Neural cell (in vitro differentiated cells): Measurements from ENCODE around the gene EHD4. TPM values are rescaled to one million over a fixed set of nuclear protein-coding genes. Genes with fewer than 3 reads are reported as not detected.

Experiments
- H2AFZ ChIP-seq: fragments of 200-600, 300-800 bp; sonication (generic), shearing (Covaris generic); 2 replicates; pipeline ENCODE4 v1.6.0; 2014; ENCODE audit warnings: low read depth, mild to moderate bottlenecking, antibody characterized with exemption, low read length, moderate library complexity
- H3F3A ChIP-seq: fragments of 200-600 bp; shearing (Covaris generic); 2 replicates; pipeline ENCODE4 v1.6.1; 2016; ENCODE audit warnings: mild to moderate bottlenecking, moderate library complexity, mixed read lengths, antibody characterized with exemption, low read length; ENCODE audit not compliant: insufficient read depth, poor library complexity, severe bottlenecking
- H3K27ac ChIP-seq: fragments of 200-600, 300-800 bp; sonication (generic), shearing (Covaris generic); 2 replicates; pipeline ENCODE4 v1.5.1; 2014; ENCODE audit warnings: mild to moderate bottlenecking, low read length, moderate library complexity
- H3K27me3 ChIP-seq: fragments of 300-800, 200-600 bp; sonication (generic), shearing (Covaris generic); 2 replicates; pipeline ENCODE4 v1.6.0; 2014; ENCODE audit warnings: mild to moderate bottlenecking, low read depth, low read length, moderate library complexity; ENCODE audit not compliant: insufficient read depth
- H3K36me3 ChIP-seq: fragments of 300-800, 200-600 bp; sonication (generic), shearing (Covaris generic); 2 replicates; pipeline ENCODE4 v1.5.1; 2014; ENCODE audit warnings: mild to moderate bottlenecking, antibody characterized with exemption, low read length, moderate library complexity; ENCODE audit not compliant: insufficient read depth
- H3K4me2 ChIP-seq: fragments of 300-800, 200-600 bp; sonication (generic), shearing (Covaris generic); 2 replicates; pipeline ENCODE4 v1.6.0; 2014; ENCODE audit warnings: mild to moderate bottlenecking, low read length
- H3K4me3 ChIP-seq: fragments of 300-800, 200-600 bp; sonication (generic), shearing (Covaris generic); 2 replicates; pipeline ENCODE4 v1.5.1; 2014; ENCODE audit warnings: mild to moderate bottlenecking, low read length, moderate library complexity
- H3K79me2 ChIP-seq: fragments of 200-600 bp; shearing (Covaris generic); replicated peaks from 2 replicates; pipeline ENCODE4 v1.6.0; 2014; ENCODE audit warnings: mild to moderate bottlenecking, low read length, moderate library complexity; ENCODE audit not compliant: insufficient read depth
- H3K9ac ChIP-seq: fragments of 300-800, 200-600 bp; sonication (generic), shearing (Covaris generic); 2 replicates; pipeline ENCODE4 v1.6.1; 2016; ENCODE audit warnings: mild to moderate bottlenecking, low read length, mixed read lengths
- H3K9me2 ChIP-seq: fragments of 200-600 bp; shearing (Covaris generic); 2 replicates; pipeline ENCODE4 v1.6.1; 2016; ENCODE audit warnings: mild to moderate bottlenecking, low read length, mixed read lengths; ENCODE audit not compliant: insufficient read depth
- H3K9me3 ChIP-seq: fragments of 200-600, 300-800 bp; sonication (generic), shearing (Covaris generic); 2 replicates; pipeline ENCODE4 v1.6.1; 2016; ENCODE audit warnings: mild to moderate bottlenecking, mixed run types, low read length, moderate library complexity, mixed read lengths
- H4K20me1 ChIP-seq: fragments of 200-600 bp; shearing (Covaris generic); 2 replicates; pipeline ENCODE4 v1.6.1; 2016; ENCODE audit warnings: mild to moderate bottlenecking, mixed run types; ENCODE audit not compliant: insufficient read depth
- EP300 ChIP-seq: fragments of 450-650 bp; conservative IDR thresholded peaks from 2 replicates; pipeline ENCODE4 v1.6.1; 2014; ENCODE audit warnings: antibody characterized with exemption, mild to moderate bottlenecking, moderate library complexity; ENCODE audit not compliant: poor library complexity, severe bottlenecking
- EZH2 ChIP-seq: fragments of 200-600, 300-800 bp; shearing (Covaris generic), sonication (generic); IDR thresholded peaks from 2 replicates; pipeline ENCODE4 v1.6.1; 2014; ENCODE audit warnings: antibody characterized with exemption, low read length, borderline replicate concordance, mild to moderate bottlenecking; ENCODE audit not compliant: insufficient read depth, poor library complexity, severe bottlenecking
- MXI1 ChIP-seq: fragments of 450-650 bp; conservative IDR thresholded peaks from 2 replicates; pipeline ENCODE4 v1.6.1; 2014; ENCODE audit warnings: antibody characterized with exemption, mild to moderate bottlenecking; ENCODE audit not compliant: poor library complexity, severe bottlenecking
- POLR2AphosphoS5 ChIP-seq: IDR thresholded peaks from 2 replicates; pipeline ENCODE4 v1.6.1; 2012
- RAD21 ChIP-seq: fragments of 450-650 bp; conservative IDR thresholded peaks from 2 replicates; pipeline ENCODE4 v1.6.1; 2014; ENCODE audit warnings: antibody characterized with exemption, mild to moderate bottlenecking, moderate library complexity
- REST ChIP-seq: IDR thresholded peaks from 2 replicates; pipeline ENCODE4 v1.6.1; 2012; ENCODE audit warnings: borderline replicate concordance
- SMC3 ChIP-seq: fragments of 450-650 bp; conservative IDR thresholded peaks from 2 replicates; pipeline ENCODE4 v1.6.1; 2014; ENCODE audit warnings: antibody characterized with exemption, mild to moderate bottlenecking, moderate library complexity; ENCODE audit not compliant: poor library complexity
- TAF1 ChIP-seq: IDR thresholded peaks from 2 replicates; pipeline ENCODE4 v1.6.1; 2012; ENCODE audit warnings: low read depth
- polyA plus RNA-seq: library from polyadenylated mRNA; depleted of rRNA; stranded (reverse); fragments of >200 nt; gene quantifications from 2 replicates; pipeline ENCODE4 v1.2.3, GENCODE V29; 2014
- TF ChIP-seq, protein P1 (sequence below): fragments of 450-650 bp; IDR thresholded peaks from 2 replicates; pipeline ENCODE4 v1.5.1; 2014; ENCODE audit warnings: antibody characterized with exemption, mild to moderate bottlenecking, moderate library complexity; ENCODE audit not compliant: poor library complexity, severe bottlenecking

Gene EHD4
- polyA plus RNA-seq, 1 donor from 2014 or later, result 0.09 TPM

GRCh38 chr15:41849861-41850260, 122.5 kb downstream of the EHD4 start:
- TF ChIP-seq REST, result no peak
- no peak for TF ChIP-seq SMC3
- no peak for TF ChIP-seq MXI1
- TF ChIP-seq POLR2AphosphoS5, result no peak
- TF ChIP-seq TAF1, result no peak
- TF ChIP-seq, protein P1, sequence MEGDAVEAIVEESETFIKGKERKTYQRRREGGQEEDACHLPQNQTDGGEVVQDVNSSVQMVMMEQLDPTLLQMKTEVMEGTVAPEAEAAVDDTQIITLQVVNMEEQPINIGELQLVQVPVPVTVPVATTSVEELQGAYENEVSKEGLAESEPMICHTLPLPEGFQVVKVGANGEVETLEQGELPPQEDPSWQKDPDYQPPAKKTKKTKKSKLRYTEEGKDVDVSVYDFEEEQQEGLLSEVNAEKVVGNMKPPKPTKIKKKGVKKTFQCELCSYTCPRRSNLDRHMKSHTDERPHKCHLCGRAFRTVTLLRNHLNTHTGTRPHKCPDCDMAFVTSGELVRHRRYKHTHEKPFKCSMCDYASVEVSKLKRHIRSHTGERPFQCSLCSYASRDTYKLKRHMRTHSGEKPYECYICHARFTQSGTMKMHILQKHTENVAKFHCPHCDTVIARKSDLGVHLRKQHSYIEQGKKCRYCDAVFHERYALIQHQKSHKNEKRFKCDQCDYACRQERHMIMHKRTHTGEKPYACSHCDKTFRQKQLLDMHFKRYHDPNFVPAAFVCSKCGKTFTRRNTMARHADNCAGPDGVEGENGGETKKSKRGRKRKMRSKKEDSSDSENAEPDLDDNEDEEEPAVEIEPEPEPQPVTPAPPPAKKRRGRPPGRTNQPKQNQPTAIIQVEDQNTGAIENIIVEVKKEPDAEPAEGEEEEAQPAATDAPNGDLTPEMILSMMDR, result no peak
- TF ChIP-seq EZH2, result no peak
- no peak for TF ChIP-seq EP300
- no peak for TF ChIP-seq RAD21
- no peaks in the 10 kb centered on the region for H3K9me3 ChIP-seq
- H3F3A ChIP-seq, result no peaks in the 10 kb centered on the region
- H3K79me2 ChIP-seq, result no peaks in the 10 kb centered on the region
- no peak overlapping the region for H2AFZ ChIP-seq
- no peak overlapping the region for H3K4me3 ChIP-seq
- H3K27ac ChIP-seq, result no peak overlapping the region
- no peak overlapping the region for H3K9ac ChIP-seq
- no peaks in the 10 kb centered on the region for H3K36me3 ChIP-seq
- no peak overlapping the region for H3K4me2 ChIP-seq
- H3K27me3 ChIP-seq, result no peaks in the 10 kb centered on the region
- no peaks in the 10 kb centered on the region for H4K20me1 ChIP-seq
- H3K9me2 ChIP-seq, result no peaks in the 10 kb centered on the region

- Histone ChIP-seq H3K27me3 (no peaks in the 10 kb centered on the region), H3K79me2 (no peaks in the 10 kb centered on the region), H3K27ac (no peak overlapping the region), H3K9ac (no peak overlapping the region), H3K4me2 (no peak overlapping the region), H3K36me3 (no peaks in the 10 kb centered on the region), H4K20me1 (no peaks in the 10 kb centered on the region), H3K4me3 (no peak overlapping the region), H3K9me3 (no peaks in the 10 kb centered on the region), H3F3A (no peaks in the 10 kb centered on the region), H2AFZ (no peak overlapping the region), H3K9me2 (no peaks in the 10 kb centered on the region)
- TF ChIP-seq, protein P1, result no peak
- TF ChIP-seq RAD21 (no peak), EZH2 (no peak), POLR2AphosphoS5 (no peak), SMC3 (no peak), MXI1 (no peak), REST (no peak), TAF1 (no peak), EP300 (no peak)
Observed at GRCh38 chr15:41849204-41849603, 123.2 kb downstream of the EHD4 start.
